SKM-1 (cell line): ENCODE measurements around the gene GP5.

Source experiments
- DNase-seq: peaks from one replicate; lab custom pipeline; 2025; ENCODE audit not compliant: unreplicated experiment; lab: John Stamatoyannopoulos, UW

Gene GP5

GRCh38 chr3:194379231-194379630 lies 19.8 kb downstream of the GP5 start:
- DNase-seq: no peak

GRCh38 chr3:194377708-194378107 lies 21.4 kb downstream of the GP5 start:
- DNase-seq: no peak

GRCh38 chr3:194376241-194376560 lies 22.9 kb downstream of the GP5 start:
- no peak for DNase-seq

DNA sequence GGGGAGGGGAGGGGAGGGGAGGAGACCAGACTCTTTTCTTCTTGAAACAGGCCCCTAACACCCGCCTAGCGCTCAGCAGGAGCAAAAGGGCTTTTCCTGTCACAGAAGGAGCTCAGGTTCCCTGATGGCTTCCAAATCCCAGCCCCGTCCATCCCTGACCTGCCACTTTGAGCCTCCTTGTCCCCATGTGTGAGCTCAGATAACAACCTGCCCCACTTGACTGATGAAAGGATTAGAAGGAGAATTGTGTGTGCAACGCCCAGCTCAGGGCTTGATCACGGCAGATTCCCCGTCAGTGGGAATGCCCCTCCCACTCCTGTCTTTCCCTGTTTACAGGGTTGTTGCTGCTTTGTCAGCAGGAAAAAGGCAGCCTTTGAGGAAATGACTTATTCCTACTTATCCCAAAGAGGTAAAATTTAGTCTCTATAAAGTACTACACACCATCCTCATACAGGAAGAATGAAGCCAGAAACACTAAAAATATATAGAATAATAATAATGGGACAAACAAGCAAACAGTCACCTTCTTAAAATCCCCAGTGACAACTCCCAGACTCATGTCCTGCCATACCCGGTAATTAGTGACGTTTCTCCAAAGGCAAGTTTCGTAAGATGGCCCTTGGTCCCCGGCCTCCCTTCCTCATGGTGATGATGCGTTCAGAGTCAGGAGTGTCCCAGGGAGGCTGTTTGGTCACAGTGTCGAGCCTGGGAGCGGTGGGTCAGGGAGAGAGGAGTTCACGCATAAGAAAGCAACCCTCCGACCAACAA lies 23.4 kb downstream of the GP5 start:
- DNase-seq: no peak

- DNase-seq: no peak
Measured at GRCh38 chr3:194374935-194375334, 24.1 kb downstream of the GP5 start.

GRCh38 chr3:194373899-194374298 lies 25.2 kb downstream of the GP5 start:
- no peak for DNase-seq

- no peak for DNase-seq
Measured at GRCh38 chr3:194373028-194373427, 26.0 kb downstream of the GP5 start.

- DNase-seq: no peak
Measured at GRCh38 chr3:194370753-194371152, 28.3 kb downstream of the GP5 start.

GRCh38 chr3:194369522-194370279 lies 29.4 kb downstream of the GP5 start, which contains the start of gene LRRC15:
Gene LRRC15, minus strand, starts transcription at chr3:194369743. Its CDS starts 8,700 bp downstream, at chr3:194361043.
- no peak for DNase-seq

- no peak for DNase-seq
Measured at GRCh38 chr3:194368918-194369317, 30.1 kb downstream of the GP5 start.

- DNase-seq: no peak
Measured at GRCh38 chr3:194367992-194368841, 30.8 kb downstream of the GP5 start.

DNA sequence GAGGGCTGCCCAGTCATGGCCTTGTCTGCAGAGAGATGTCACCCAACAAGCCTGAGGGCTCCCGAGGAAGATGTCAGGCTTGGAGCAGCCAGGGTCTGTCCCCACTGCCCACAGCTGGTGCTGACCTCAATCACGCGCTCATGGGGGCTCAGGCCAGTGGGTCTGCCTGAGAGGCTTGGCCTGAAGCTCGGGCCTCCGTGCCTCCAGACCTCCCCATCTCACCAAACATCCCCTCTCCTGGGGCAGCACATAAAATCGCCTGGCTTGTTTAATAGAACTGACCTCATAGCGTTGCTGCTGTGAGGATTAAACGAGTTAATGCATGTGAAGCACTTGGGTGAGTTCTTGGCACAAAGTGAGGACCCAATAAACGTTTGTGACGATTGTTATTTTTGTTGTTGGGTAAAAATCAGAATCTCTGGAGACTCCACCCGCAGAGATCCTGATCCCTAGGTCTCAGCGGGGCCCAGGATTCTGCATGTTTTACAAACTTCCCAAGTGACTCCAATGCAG lies 33.0 kb downstream of the GP5 start:
- DNase-seq: no peak

GRCh38 chr3:194365526-194365925 lies 33.5 kb downstream of the GP5 start:
- no peak for DNase-seq

- DNase-seq: no peak
Measured at GRCh38 chr3:194364652-194365434, 34.2 kb downstream of the GP5 start.

DNA sequence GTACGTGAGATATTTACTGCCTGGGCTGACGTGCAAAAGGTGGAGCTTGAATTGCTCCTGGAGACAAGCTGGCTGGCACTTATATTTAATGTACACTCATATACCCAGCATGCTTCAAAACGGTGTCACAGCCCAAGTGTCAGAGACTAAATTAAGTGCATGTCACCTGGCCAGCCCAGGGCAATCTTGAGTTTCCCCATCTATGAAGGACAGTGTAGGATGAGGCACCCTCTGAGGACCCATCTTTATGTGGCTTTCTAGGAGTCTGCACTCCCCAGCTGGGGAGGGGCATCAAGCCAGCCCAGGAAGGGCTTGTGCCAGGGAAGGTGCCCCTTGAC lies 34.8 kb downstream of the GP5 start:
- no peak for DNase-seq

DNA sequence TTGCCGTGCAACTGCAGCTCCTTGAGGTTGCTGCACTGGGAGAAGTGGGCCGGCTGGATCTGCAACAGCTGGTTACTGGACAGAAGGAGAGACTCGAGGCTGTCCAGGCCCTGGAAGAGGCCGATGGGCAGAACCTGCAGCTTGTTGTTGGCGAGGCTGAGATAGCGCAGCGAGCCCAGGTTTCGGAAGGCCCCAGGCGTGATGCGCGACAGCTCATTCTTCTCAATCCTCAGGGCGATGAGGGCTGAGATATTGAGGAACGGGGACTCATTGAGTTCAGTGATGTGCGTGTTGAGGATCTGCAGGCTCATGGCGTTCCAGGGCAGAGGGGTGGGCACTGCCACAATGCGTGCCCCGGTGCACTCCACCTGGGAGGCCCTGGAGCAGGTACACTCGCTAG lies 38.5 kb downstream of the GP5 start:
- DNase-seq: no peak

DNA sequence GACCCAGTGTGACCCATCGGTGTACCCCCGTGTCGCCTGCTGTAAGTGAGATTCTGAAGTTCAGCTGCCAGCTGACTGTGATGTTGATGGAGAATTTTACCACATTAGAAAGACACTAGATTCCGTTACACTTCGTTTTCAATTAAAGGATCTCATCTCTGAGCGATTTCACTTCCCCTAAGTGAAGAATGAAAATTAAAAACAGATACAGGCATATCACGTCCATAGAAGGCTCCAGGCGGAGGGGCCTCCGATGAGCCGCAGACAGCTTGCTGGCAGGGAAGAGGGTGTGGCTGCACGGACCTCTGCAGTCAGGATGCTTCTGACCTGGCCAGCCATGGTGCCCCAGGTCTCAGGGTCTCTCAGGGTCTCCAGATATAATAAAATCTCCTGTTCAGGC lies 41.4 kb downstream of the GP5 start:
- no peak for DNase-seq

GRCh38 chr3:194355379-194355778 lies 43.7 kb downstream of the GP5 start:
- DNase-seq: no peak

- DNase-seq: no peak
Measured at GRCh38 chr3:194354315-194354714, 44.8 kb downstream of the GP5 start.

DNA sequence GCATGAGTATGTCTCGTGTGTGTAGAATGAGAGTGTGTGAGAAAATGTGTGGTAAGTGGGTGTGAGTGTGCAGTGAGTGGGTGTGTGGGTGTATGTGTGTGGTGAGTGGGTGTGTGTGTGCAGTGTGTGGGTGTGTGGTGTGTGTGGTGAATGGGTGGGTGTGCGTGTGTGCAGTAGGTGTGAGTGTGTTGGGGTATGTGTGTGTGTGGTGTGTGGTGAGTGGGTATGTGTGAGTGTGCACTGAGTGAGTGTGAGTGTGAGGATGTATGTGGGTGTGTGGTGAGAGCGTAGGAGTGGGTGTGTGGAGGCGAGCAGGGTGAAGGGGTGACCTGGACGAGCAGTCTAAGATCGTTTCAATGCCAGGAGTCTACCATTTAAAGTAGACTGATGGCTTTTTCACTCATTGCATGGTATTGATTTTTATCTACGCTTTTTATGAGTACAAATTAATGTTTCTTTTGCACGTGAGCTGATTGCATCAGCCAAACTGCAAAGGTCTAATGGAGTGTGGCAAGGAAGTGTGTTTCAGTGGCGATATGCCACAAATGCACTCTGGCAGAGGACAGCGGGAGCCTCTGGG lies 46.3 kb downstream of the GP5 start:
- DNase-seq: no peak
